GM21447 (cell line): ENCODE results near the gene TOP2A.

Experiments used
- ATAC-seq: cut with Tn5 transposase; IDR thresholded peaks from one replicate; pipeline ENCODE4 v1.9.1; 2021; ENCODE audit not compliant: unreplicated experiment

The TOP2A gene

DNA sequence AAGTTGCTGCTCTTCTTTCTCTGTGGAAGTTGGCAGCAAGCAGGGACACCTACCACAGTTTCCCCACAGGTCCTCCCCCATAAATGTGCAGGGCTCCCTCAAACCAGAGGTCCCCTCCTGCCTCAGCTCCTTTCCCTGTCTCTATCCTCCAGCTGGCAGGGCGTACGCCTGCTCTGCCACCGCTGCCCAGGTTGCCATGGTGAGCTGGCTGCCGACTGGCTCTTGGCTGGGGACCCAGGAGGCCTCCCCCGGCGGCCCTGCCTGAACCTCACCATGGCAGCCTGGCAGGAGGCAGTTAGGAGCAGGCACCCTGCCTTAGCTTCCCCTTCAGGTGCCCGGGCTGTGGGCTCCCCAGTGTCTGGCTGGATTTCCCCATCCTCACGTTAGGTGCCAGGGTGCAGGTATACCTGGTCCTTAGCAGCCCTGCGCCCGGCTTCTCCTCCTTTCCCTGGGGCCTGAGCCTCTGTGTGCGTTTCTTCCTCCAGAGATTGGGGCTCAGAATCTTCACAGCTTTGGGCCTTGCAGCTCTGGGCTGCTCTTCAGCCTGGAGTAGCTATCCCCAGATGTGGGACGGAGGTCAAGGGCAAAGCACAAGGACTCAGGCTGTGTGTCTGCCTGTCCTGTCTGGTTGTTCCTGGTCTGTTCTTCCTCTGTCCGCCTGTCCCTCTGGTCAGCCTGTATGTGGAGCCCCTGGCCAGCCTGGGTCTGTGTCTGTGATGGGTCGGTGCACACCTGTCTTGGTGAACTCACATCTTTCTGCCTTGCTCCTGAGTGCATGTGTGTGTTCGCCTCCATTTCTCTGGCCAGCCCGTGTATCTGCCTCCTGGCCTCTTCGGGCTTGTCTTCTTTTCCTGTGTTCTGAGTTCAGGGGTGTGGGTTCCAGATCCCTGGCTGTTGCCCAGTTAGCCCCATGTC lies 68.9 kb downstream of the TOP2A start:
- no peak for ATAC-seq

DNA sequence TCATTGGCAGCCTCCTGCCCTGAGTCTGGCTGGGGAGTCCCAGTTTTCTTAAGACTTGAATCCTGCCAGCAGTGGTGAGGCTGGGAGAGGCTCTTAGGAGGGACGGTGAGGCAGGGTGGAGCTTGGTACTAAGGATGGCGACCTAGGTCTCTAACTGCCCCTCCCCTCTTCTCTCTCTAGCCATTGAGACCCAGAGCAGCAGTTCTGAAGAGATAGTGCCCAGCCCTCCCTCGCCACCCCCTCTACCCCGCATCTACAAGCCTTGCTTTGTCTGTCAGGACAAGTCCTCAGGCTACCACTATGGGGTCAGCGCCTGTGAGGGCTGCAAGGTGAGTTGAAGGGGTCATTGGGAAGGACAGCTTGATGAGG lies 69.6 kb downstream of the TOP2A start:
- ATAC-seq = no peak

GRCh38 chr17:40347319-40348135 lies 70.2 kb downstream of the TOP2A start:
- ATAC-seq = no peak

- no peak for ATAC-seq
These were observed 70.9 kb downstream of the TOP2A start for GRCh38 chr17:40346765-40347158.

DNA sequence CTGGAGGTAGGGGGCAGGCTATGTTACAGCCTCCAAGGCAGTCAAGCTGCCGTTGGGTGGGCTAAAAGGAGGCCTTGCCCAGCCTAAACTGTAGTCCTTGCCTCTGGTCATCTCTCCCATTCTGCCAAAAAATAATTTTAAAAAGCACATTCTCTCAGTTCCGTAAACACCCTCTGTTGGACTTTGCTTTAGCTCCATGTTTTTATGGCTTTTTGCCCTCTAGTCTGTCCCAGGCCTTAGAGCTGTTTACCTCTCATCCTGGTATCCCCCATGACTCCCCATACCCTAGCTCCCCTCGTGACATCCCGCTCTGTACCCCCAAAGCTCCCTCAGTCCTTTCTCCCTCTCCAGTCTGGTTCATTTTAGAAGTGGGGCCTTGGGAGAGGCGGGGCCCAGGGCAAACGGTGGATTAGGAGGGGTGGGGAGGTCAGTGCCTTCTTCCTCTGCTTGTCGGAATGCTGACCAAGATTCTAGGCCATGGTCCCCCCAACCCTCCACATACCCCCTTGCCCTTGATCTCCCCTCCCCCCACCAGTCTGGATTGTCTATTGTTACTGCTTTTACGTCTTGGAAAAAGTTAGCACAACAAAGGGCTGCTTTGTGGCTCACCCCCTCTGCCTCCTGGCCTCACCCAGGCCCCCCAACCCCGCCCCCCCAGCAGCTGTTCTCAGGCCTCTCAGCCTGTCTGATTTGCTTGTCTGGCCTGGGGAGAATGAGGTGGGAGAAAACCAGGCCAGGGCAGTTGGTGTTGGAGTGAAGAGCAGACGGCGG lies 71.5 kb downstream of the TOP2A start:
- no peak for ATAC-seq

DNA sequence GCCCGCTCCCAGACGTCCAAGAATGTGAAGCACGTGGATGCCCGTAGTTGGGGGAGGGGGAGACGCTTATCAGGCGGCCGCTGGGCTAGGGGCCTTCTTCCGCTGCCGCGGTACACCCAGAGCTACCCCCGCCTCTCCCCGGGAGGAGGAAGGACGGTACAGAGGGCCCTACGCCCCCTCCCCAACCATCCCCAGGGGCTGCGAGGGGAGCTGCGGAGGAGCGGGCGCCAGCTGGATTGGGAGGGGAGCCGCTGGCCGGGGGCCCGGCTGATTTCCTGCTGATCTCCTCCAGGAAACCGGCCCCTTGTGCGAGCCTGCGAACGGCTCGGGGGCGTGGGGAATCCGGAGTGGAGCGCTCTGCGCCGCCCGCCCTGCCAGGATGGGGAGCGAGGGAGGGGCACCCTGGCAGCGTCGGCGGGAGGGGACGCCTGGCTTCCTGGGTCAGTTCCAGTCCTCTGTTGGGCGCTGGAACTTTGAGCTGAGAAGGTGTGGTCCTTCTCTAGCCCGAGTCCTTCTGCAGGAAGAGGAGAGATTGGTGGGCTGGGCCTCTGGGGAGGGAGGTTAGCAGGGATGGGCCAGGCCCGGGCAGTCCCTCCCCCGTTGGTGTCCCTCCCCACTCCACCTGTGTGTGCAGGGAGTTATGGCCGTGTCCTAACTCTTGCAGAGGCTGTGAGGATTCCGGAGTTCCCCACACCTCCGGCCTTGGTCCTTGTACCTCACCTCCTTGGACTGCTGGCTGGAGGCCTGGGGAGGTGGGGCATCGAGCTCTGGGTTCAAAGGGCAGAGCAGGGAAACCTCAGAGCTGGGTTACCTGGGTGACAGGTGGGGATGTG lies 72.3 kb downstream of the TOP2A start:
- no peak for ATAC-seq

- no peak for ATAC-seq
These were observed 73.1 kb downstream of the TOP2A start for GRCh38 chr17:40344421-40345160.

DNA sequence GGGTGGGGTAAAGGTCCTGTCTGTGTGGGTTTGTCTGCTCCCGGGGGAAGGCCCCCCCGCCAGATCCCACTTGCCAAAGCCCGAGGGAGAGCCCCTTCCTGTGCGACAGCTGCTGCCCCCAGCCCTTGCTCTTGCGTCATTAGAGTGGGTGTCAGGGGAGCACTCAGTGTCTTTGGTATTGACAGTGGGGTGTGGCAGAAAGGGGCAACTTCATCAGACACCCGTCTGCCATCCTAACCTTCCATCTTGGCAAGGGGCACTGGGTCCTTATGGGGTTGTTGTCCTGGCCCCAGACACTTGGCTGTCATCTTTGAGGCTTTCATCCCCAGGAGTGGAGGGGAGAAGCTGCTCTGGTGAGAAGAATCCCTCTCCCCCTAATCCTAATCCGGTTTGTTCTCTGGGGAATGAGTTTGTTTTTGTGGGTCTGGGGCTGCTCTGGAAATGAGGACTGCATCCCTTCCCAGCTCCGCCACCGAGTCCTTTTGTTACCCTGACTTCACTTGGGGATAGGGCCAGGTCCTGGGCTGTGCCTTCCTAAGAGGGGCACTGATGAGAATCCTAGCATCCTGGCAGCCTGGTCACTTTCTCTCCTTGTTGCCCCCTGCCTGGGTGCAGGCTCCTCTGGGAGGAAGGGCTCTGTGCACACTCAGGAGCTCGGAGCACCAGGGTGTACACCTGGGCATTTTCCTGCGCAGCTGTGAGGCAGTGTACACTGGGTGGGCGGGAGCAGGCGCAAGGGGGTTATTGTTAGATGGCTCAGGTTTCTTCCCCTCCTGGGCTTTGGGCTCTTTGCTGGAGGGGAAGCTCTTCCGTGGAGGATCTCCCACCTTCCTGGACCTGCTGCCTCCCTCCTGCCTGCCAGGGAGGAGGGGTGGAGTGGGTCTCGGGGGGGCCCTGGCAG lies 74.2 kb downstream of the TOP2A start:
- ATAC-seq = no peak

DNA sequence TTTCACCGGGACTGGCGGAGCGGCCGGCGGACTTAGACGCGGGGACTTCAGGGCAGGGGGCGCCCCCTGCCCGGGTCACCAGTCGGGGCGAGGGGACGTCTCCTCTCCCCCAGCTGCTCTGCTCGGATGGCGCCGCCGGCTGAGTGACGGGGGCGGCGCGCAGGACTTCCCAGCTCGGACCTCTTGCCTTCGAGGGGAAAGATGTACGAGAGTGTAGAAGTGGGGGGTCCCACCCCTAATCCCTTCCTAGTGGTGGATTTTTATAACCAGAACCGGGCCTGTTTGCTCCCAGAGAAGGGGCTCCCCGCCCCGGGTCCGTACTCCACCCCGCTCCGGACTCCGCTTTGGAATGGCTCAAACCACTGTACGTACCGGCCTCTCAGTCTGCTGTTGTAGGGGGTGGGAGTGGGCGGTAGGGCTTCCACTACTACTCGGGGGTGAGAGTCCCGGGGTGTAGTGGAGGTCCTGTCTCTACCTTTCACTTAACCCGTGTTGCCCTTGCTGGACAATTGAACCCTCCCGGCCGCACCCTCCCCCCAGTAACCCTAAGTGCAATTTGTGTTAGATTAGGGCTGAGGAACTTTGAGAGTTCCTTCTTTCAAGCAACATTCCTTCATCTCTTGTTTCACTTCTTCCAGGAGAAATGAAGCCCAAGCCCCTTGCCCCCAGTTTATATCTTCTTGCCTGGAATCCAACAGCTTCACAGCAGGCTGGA lies 75.0 kb downstream of the TOP2A start:
- no peak for ATAC-seq

DNA sequence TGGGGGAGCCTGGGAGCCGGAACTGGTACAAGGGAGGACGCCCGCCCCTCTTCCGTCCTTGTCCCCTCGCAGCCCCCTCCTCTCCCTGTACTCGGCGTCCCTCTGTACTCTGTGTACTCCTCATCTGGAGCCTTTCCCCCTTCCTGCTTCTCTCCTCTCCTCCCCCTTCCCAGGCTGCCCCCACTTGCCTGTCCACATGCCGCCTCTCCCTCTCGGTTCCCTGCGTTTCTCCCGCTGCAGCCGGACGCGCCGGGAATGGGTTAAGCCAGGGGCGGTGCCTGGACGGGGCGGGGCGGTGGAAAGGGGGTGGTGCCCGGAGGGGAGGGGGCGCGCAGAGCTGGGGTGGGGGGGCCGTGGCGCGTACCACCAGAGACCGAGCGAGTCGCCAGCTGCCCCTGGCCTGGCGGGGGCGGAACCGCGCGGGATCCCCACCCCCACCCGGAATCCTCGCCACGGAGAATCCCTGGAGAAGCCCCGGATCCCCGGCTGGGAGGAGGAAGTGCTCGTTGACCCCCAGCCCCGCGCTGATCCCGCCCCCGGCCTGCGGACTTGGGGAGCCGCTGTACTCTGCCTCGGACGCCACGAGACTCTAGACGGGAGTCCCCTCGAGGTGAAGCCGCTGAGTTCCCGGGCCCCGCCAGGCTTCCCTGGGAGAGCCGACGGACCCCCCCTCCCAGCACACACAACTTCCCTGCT lies 75.7 kb downstream of the TOP2A start:
- no peak for ATAC-seq

DNA sequence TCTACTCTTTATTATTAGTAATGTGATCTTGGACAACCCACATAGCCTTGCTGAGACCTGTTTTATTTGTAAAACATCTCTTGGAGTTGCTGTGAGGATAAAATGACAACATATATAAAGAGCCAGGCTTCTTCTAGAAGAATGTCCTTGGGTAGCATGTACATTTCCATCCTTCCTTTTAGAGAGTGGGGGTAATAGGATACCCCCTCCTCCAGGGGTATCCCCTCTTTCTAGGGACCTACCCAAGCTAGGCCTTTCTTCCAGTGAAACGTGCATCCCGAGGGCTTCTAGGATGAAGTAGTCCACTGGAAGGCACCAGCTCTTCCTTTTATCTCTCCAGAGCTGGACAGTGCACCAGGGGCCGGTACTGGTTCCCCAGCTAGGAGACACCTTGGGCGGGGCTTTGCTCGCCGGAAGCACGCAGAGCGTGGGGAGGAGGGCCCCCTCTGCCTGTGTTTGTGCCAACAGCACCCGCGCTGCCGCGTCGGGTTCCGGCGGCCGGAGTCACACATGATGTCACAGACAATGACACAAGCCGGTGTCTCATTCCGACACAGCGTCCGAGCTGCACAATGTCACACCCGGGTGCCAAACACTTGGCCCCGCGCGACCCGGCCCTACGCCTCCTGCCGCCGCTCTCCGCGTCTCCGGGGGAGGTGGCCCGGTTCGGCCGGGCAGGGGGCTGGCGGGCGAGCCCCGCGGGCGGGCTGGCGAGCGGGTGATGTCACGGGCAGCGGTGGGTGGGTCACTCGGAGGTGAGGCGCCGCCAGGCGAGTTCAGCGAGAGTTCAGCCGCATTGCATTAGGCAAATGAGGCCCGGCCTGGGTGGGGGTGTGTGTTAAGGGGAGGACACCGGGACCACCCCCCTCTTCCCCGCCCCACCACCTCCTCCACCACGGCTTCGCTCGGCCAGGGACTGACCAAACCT lies 76.6 kb downstream of the TOP2A start:
- peak; percentile 62 for ATAC-seq

DNA sequence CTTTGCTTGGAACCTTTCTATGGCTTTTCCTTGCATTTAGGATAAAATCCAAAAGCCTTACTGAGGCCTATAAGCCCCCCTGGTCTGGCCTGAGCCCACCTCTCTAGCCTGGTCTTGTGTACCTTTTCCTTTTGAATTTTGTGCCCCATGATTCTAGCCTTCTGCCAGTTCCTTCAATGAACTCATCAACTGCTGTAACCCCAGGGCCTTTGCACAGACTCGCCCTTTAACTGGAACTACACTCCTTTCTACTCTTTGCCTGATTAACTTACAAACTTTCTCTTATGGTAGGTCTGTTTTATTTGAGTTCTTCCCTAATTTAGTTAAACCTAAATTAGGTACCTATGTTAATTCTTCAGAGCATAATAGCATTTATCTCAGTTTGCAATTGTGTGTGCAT lies 77.4 kb downstream of the TOP2A start:
- no peak for ATAC-seq

DNA sequence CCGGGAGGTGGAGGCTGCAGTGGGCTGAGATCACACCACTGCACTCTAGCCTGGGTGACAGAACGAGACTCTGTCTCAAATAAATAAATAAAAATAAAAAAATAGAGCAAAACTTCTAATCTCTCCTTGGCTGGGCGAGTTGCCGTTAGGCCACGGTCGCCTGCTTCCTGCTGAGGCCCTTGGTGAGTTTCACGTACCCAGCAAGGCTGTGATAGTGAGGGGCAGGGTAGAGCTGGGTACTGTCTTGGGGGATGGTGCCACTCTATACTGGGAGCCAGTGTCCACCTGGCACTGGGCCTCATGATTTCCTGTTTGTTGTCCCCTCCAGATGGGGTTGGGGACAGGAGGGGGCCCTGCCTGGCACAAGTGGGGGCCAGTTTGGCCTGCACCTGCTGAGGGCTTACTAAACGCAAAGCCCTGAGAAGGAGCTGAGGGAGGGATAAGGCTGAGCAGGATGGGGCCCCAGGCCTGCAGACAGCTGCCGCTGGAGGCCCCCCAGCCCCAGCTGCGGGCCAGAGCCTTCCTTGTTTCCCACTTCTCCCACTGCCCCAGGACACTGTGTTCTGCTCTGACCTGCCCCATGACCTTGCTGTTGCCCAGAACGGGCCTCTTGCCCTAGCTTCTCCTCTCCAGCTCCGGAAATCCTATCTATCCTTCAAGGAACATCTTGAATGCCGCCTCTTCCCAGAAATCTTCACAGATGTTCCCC lies 78.6 kb downstream of the TOP2A start:
- ATAC-seq = no peak
